WTC11 (cell line): Measurements from ENCODE around the gene TMEM256.

Experiments used
- FOXJ3 ChIP-seq: sonication (generic); formaldehyde crosslinking; IDR thresholded peaks from 2 replicates; pipeline ENCODE4 v1.9.0; 2021; ENCODE audit warnings: missing genetic modification reagents, mild to moderate bottlenecking, borderline replicate concordance
- TEAD4 ChIP-seq: sonication (generic); formaldehyde crosslinking; IDR thresholded peaks from 2 replicates; pipeline ENCODE4 v1.8.0; 2022; ENCODE audit warnings: mild to moderate bottlenecking, missing genetic modification reagents
- ZNF671 ChIP-seq: fragments of 250-450 bp; sonication (Bioruptor Pico); IDR thresholded peaks from 2 replicates; pipeline ENCODE4 v1.8.0; 2021; ENCODE audit warnings: mild to moderate bottlenecking
- TF ChIP-seq, protein P1 (sequence below): sonication (generic); formaldehyde crosslinking; IDR thresholded peaks from 2 replicates; pipeline ENCODE4 v1.8.0; 2022; ENCODE audit warnings: mild to moderate bottlenecking, missing genetic modification reagents
- TF ChIP-seq, protein P2 (sequence below): sonication (generic); formaldehyde crosslinking; IDR thresholded peaks from 2 replicates; pipeline ENCODE4 v1.8.1; 2023; ENCODE audit warnings: mild to moderate bottlenecking, missing genetic modification reagents
- TF ChIP-seq, protein P3 (sequence below): sonication (generic); formaldehyde crosslinking; IDR thresholded peaks from 2 replicates; pipeline ENCODE4 v1.8.0; 2022; ENCODE audit warnings: missing genetic modification reagents
- TF ChIP-seq, protein P4 (sequence below): sonication (generic); formaldehyde crosslinking; IDR thresholded peaks from 2 replicates; pipeline ENCODE4 v1.8.0; 2023; ENCODE audit warnings: missing genetic modification reagents
- TF ChIP-seq, protein P5 (sequence below): sonication (generic); formaldehyde crosslinking; IDR thresholded peaks from 2 replicates; pipeline ENCODE4 v1.8.1; 2022; ENCODE audit warnings: low read depth, missing genetic modification reagents, borderline replicate concordance
- TF ChIP-seq, protein P6 (sequence below): sonication (generic); formaldehyde crosslinking; IDR thresholded peaks from 2 replicates; pipeline ENCODE4 v1.8.0; 2022; ENCODE audit warnings: mild to moderate bottlenecking, missing genetic modification reagents

DNA sequence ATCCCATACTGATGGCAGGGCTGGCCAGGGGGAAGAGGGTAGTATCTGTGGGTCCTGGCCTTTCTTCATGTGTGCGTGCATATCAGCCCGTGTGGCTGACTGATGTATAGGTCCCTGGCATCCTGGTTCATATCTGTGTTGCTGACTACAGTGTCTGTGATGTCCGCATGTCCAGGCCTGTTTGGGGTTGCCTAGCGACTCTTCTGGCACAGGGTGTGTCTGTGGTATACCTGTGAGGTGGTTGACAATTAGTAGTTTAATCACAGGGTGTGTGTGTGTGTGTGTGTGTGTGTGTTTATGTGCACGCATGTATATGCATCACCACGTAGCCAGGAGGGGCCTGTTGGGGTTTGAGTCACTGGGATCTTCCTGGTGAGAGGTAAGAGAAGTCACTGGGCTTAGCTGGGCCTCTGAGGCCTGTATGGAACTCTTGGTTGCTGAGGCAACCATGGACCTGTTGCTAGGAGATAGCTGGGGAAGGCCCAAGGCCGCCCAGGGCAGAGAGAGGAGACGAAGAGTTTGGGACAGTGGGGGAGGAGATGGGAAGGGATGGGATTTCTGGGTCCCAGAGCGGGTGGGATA lies 49.5 kb downstream of the TMEM256 start:
- TF ChIP-seq, protein P1, sequence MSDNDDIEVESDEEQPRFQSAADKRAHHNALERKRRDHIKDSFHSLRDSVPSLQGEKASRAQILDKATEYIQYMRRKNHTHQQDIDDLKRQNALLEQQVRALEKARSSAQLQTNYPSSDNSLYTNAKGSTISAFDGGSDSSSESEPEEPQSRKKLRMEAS (CRISPR knock-in tag): no peak
- TF ChIP-seq, protein P2, sequence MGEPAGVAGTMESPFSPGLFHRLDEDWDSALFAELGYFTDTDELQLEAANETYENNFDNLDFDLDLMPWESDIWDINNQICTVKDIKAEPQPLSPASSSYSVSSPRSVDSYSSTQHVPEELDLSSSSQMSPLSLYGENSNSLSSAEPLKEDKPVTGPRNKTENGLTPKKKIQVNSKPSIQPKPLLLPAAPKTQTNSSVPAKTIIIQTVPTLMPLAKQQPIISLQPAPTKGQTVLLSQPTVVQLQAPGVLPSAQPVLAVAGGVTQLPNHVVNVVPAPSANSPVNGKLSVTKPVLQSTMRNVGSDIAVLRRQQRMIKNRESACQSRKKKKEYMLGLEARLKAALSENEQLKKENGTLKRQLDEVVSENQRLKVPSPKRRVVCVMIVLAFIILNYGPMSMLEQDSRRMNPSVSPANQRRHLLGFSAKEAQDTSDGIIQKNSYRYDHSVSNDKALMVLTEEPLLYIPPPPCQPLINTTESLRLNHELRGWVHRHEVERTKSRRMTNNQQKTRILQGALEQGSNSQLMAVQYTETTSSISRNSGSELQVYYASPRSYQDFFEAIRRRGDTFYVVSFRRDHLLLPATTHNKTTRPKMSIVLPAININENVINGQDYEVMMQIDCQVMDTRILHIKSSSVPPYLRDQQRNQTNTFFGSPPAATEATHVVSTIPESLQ: no peak
- TF ChIP-seq, protein P3, sequence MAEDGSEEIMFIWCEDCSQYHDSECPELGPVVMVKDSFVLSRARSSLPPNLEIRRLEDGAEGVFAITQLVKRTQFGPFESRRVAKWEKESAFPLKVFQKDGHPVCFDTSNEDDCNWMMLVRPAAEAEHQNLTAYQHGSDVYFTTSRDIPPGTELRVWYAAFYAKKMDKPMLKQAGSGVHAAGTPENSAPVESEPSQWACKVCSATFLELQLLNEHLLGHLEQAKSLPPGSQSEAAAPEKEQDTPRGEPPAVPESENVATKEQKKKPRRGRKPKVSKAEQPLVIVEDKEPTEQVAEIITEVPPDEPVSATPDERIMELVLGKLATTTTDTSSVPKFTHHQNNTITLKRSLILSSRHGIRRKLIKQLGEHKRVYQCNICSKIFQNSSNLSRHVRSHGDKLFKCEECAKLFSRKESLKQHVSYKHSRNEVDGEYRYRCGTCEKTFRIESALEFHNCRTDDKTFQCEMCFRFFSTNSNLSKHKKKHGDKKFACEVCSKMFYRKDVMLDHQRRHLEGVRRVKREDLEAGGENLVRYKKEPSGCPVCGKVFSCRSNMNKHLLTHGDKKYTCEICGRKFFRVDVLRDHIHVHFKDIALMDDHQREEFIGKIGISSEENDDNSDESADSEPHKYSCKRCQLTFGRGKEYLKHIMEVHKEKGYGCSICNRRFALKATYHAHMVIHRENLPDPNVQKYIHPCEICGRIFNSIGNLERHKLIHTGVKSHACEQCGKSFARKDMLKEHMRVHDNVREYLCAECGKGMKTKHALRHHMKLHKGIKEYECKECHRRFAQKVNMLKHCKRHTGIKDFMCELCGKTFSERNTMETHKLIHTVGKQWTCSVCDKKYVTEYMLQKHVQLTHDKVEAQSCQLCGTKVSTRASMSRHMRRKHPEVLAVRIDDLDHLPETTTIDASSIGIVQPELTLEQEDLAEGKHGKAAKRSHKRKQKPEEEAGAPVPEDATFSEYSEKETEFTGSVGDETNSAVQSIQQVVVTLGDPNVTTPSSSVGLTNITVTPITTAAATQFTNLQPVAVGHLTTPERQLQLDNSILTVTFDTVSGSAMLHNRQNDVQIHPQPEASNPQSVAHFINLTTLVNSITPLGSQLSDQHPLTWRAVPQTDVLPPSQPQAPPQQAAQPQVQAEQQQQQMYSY (CRISPR knock-in tag): no peak
- TF ChIP-seq, protein P4, sequence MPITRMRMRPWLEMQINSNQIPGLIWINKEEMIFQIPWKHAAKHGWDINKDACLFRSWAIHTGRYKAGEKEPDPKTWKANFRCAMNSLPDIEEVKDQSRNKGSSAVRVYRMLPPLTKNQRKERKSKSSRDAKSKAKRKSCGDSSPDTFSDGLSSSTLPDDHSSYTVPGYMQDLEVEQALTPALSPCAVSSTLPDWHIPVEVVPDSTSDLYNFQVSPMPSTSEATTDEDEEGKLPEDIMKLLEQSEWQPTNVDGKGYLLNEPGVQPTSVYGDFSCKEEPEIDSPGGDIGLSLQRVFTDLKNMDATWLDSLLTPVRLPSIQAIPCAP (CRISPR knock-in tag): no peak
- TF ChIP-seq, protein P5, sequence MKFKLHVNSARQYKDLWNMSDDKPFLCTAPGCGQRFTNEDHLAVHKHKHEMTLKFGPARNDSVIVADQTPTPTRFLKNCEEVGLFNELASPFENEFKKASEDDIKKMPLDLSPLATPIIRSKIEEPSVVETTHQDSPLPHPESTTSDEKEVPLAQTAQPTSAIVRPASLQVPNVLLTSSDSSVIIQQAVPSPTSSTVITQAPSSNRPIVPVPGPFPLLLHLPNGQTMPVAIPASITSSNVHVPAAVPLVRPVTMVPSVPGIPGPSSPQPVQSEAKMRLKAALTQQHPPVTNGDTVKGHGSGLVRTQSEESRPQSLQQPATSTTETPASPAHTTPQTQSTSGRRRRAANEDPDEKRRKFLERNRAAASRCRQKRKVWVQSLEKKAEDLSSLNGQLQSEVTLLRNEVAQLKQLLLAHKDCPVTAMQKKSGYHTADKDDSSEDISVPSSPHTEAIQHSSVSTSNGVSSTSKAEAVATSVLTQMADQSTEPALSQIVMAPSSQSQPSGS: no peak
- TF ChIP-seq ZNF671 (CRISPR knock-in tag) (no peak), TEAD4 (CRISPR knock-in tag) (no peak), FOXJ3 (no peak)
- TF ChIP-seq, protein P6, sequence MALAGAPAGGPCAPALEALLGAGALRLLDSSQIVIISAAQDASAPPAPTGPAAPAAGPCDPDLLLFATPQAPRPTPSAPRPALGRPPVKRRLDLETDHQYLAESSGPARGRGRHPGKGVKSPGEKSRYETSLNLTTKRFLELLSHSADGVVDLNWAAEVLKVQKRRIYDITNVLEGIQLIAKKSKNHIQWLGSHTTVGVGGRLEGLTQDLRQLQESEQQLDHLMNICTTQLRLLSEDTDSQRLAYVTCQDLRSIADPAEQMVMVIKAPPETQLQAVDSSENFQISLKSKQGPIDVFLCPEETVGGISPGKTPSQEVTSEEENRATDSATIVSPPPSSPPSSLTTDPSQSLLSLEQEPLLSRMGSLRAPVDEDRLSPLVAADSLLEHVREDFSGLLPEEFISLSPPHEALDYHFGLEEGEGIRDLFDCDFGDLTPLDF (CRISPR knock-in tag): no peak
